Esophagus muscularis mucosa (tissue), 4 donors: ENCODE measurements around the gene THADA.

ENCODE experiments used
- CTCF ChIP-seq, 3 experiments: fragments of 200-600 bp in 2 of 3; fragments of 450-650 bp in 1 of 3; sonication (generic) in 2 of 3; IDR thresholded peaks; one replicate each; pipeline ENCODE4 v1.5.1; 2017 to 2019; ENCODE audit warnings: antibody characterized with exemption in 3 of 3, mild to moderate bottlenecking in 2 of 3, moderate library complexity in 1 of 3
- EP300 ChIP-seq: sonication (generic); formaldehyde crosslinking; IDR thresholded peaks from one replicate; pipeline ENCODE4 v1.6.1; 2017; ENCODE audit warnings: antibody characterized with exemption
- POLR2A ChIP-seq: fragments of 450-650 bp; IDR thresholded peaks from one replicate; pipeline ENCODE4 v1.6.1; 2017; ENCODE audit warnings: antibody characterized with exemption, moderate library complexity, mild to moderate bottlenecking, low read depth
- POLR2AphosphoS5 ChIP-seq, 2 donors: sonication (generic); formaldehyde crosslinking; IDR thresholded peaks; one replicate each; pipeline ENCODE4 v1.6.1; 2017; ENCODE audit warnings: antibody characterized with exemption in 2 of 2

GRCh38 chr2:43491065-43491639 lies 104.7 kb downstream of the THADA start:
- no peak for TF ChIP-seq CTCF (IDR thresholded peaks at IDR 0.05)
- no peak for TF ChIP-seq EP300
- TF ChIP-seq POLR2A: no peak
- TF ChIP-seq POLR2AphosphoS5 (IDR thresholded peaks at IDR 0.05): no peak
